Calu3 (cell line): ENCODE results near the gene TSNAX. TPM values are rescaled to one million over a fixed set of nuclear protein-coding genes. Genes with fewer than 3 reads are reported as not detected.
A peak's percentile ranks its signal among the peaks of the same experiment; 100 is the strongest.

ENCODE experiments used
- BruUV-seq: library from RNA; stranded (reverse); fragments of 400-500 nt; replicated peaks from 2 replicates; lab custom pipeline; 2021; lab: Mats Ljungman, UMichigan
- CTCF ChIA-PET: fragments of 300-600 bp; sonication (Branson Sonifier 250); formaldehyde crosslinking; loops from one replicate; lab custom pipeline; 2022; ENCODE audit warnings: antibody characterized with exemption; lab: Charles Lee
- DNase-seq: peaks from one replicate; pipeline ENCODE4 v3.0.0; 2022
- H3K27ac Mint-ChIP-seq: one replicate; pipeline ENCODE4 v1.8.0; 2022; ENCODE audit warnings: mixed read lengths; ENCODE audit not compliant: unreplicated experiment
- H3K27me3 Mint-ChIP-seq: one replicate; pipeline ENCODE4 v1.8.0; 2022; ENCODE audit warnings: mixed read lengths; ENCODE audit not compliant: unreplicated experiment
- H3K36me3 Mint-ChIP-seq: one replicate; pipeline ENCODE4 v1.8.0; 2022; ENCODE audit warnings: mild to moderate bottlenecking, moderate library complexity, mixed read lengths; ENCODE audit not compliant: insufficient read depth, unreplicated experiment
- H3K4me1 Mint-ChIP-seq: one replicate; pipeline ENCODE4 v1.8.0; 2022; ENCODE audit warnings: mild to moderate bottlenecking, low read depth, mixed read lengths; ENCODE audit not compliant: unreplicated experiment
- H3K4me3 Mint-ChIP-seq: one replicate; pipeline ENCODE4 v1.8.0; 2022; ENCODE audit warnings: mild to moderate bottlenecking, low read depth, moderate library complexity, mixed read lengths; ENCODE audit not compliant: unreplicated experiment
- H3K9me3 Mint-ChIP-seq: one replicate; pipeline ENCODE4 v1.8.0; 2022; ENCODE audit warnings: low read depth, mixed read lengths; ENCODE audit not compliant: unreplicated experiment
- intact Hi-C: fragments of 100-400 bp; cut with micrococcal nuclease; formaldehyde crosslinking; loops from one replicate; pipeline ENCODE4 v1.10.0; 2022; ENCODE audit not compliant: unreplicated experiment
- total RNA-seq: library from RNA; stranded (reverse); gene quantifications from 2 replicates; pipeline ENCODE4 v1.2.3, GENCODE V29; 2022
- TF ChIP-seq, protein P1 (sequence below): fragments of 200-600 bp; IDR thresholded peaks from one replicate; pipeline ENCODE4 v1.8.0; 2022; ENCODE audit warnings: antibody characterized with exemption; ENCODE audit not compliant: unreplicated experiment

TSNAX gene
- total RNA-seq, 1 experiment from 2014 or later = 55.5 TPM

DNA sequence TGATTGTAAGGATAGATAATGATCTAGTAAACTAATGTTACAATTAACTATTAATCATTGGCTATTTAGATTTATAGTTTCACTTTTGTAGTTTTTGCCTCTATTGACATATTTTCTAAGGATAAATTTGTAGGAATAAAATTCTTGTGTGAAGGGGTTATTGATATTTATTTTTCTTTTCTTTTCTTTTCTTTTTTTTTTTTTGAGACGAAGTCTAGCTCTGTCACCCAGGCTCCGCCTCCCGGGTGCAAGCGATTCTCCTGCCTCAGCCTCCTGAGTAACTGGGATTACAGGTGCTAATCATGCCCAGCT is 74.2 kb downstream of the TSNAX start:
- Mint-ChIP-seq H3K27me3 (peaks cover 13% of the 10 kb centered on the region), H3K36me3 (peaks cover 12% of the 10 kb centered on the region), H3K4me1 (peaks cover 9% of the 10 kb centered on the region), H3K9me3 (no peaks in the 10 kb centered on the region), H3K4me3 (peak overlapping the region; percentile 81), H3K27ac (no peak overlapping the region)
- TF ChIP-seq, protein P1, sequence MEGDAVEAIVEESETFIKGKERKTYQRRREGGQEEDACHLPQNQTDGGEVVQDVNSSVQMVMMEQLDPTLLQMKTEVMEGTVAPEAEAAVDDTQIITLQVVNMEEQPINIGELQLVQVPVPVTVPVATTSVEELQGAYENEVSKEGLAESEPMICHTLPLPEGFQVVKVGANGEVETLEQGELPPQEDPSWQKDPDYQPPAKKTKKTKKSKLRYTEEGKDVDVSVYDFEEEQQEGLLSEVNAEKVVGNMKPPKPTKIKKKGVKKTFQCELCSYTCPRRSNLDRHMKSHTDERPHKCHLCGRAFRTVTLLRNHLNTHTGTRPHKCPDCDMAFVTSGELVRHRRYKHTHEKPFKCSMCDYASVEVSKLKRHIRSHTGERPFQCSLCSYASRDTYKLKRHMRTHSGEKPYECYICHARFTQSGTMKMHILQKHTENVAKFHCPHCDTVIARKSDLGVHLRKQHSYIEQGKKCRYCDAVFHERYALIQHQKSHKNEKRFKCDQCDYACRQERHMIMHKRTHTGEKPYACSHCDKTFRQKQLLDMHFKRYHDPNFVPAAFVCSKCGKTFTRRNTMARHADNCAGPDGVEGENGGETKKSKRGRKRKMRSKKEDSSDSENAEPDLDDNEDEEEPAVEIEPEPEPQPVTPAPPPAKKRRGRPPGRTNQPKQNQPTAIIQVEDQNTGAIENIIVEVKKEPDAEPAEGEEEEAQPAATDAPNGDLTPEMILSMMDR = no peak
- CTCF ChIA-PET = interaction anchor here (1.0 to 2.7 kb wide), 2 partner anchors 158 to 264 kb away, joined by 3 to 8 read pairs; partner anchors contain the start of gene SPRTN
- BruUV-seq = no TSS peak
- intact Hi-C loops = loop anchor here (5.0 kb wide), 1 partner anchor 360 kb away; the partner anchor contains the start of gene GNPAT
- DNase-seq = no peak

DNA sequence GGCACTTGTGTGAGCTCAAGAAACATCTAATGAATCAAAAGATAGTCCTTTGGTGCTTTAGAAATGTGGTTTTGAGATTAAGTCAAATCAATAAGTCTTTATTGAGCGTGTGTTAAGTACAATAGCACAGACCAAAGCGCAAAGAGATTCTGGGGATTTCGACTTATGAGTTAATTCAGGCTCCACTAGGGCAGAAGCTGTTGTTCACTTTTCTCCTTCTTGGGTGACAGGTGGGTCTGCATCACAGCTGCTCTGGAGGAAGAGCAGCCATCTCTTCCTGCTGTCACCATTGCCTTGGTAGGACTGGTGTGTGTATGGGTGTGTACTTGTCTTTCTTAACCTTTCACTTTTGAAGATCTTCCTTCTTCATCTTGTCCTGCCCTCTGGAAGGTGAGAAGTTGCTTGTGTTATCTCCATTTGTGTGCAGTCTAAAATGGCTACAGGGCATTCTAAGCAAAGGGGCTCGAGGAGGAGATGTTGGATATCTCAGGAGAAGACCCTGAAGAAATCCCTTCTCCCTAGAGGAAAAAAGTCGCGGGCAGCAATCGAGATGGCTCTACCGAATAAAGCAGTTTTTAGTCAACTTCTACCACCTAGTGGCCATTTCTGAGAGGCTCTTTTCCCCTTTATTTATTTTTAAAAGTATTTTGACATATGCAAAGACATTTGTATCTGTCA is 75.3 kb downstream of the TSNAX start:
- H3K27me3 Mint-ChIP-seq = peaks cover 13% of the 10 kb centered on the region
- peak; percentile 58 for DNase-seq
- peaks cover 9% of the 10 kb centered on the region for H3K4me1 Mint-ChIP-seq
- intact Hi-C loops = loop anchor here (5.0 kb wide), 1 partner anchor 361 kb away; the partner anchor contains the start of gene GNPAT
- TF ChIP-seq, protein P1 = peak; percentile 66
- peak overlapping the region; percentile 81 for H3K4me3 Mint-ChIP-seq
- H3K9me3 Mint-ChIP-seq = no peaks in the 10 kb centered on the region
- CTCF ChIA-PET = interaction anchor here (0.6 to 2.7 kb wide), 5 partner anchors 36 to 282 kb away, joined by 3 to 8 read pairs (median 3); partner anchors contain the start of gene SPRTN
- peaks cover 12% of the 10 kb centered on the region for H3K36me3 Mint-ChIP-seq
- peak overlapping the region; percentile 17 for H3K27ac Mint-ChIP-seq
- BruUV-seq = no TSS peak

DNA sequence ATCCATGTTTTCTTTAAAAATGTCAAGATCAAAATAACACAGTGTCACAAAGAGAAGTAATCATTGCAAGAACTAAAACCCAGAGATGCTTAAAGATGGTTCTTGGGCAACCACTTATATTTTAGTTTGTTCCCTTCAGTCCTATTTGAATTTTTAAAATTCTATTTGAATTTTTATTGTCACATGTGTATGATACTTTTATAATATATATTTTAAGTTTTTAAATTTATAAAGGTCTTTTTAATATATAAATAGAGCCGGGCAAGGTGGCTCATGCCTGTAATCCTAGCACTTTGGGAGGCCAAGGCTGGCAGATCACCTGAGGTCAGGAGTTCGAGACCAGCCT is 75.8 kb downstream of the TSNAX start:
- peaks cover 14% of the 10 kb centered on the region for H3K27me3 Mint-ChIP-seq
- BruUV-seq = no TSS peak
- peaks cover 12% of the 10 kb centered on the region for H3K36me3 Mint-ChIP-seq
- DNase-seq = no peak
- H3K4me1 Mint-ChIP-seq = peaks cover 9% of the 10 kb centered on the region
- peak overlapping the region; percentile 81 for H3K4me3 Mint-ChIP-seq
- no peaks in the 10 kb centered on the region for H3K9me3 Mint-ChIP-seq
- TF ChIP-seq, protein P1 = no peak
- intact Hi-C loops = loop anchor here (5.0 kb wide), 1 partner anchor 362 kb away; the partner anchor contains the start of gene GNPAT
- H3K27ac Mint-ChIP-seq = no peak overlapping the region
- CTCF ChIA-PET = interaction anchor here (0.6 to 2.7 kb wide), 2 partner anchors 36 to 266 kb away, joined by 3 to 8 read pairs; partner anchors contain the start of gene SPRTN

- intact Hi-C loops = no loop called here
- H3K27ac Mint-ChIP-seq = no peak overlapping the region
- no peak overlapping the region for H3K4me3 Mint-ChIP-seq
- peaks cover 9% of the 10 kb centered on the region for H3K4me1 Mint-ChIP-seq
- CTCF ChIA-PET = interaction anchor here (0.6 kb wide), 1 partner anchor 559 kb away, joined by 3 read pairs; no protein-coding TSS in a partner anchor
- TF ChIP-seq, protein P1 = no peak
- DNase-seq = no peak
- H3K36me3 Mint-ChIP-seq = peaks cover 12% of the 10 kb centered on the region
- H3K27me3 Mint-ChIP-seq = peaks cover 25% of the 10 kb centered on the region
- BruUV-seq = no TSS peak
- no peaks in the 10 kb centered on the region for H3K9me3 Mint-ChIP-seq
Observed at GRCh38 chr1:231605149-231606100, 77.0 kb downstream of the TSNAX start.
